Astrocyte (in vitro differentiated cells and primary cell): ENCODE measurements around the gene MEGF10. TPM values are rescaled to one million over a fixed set of nuclear protein-coding genes. Genes with fewer than 3 reads are reported as not detected.

Experiments
- DNase-seq: peaks from one replicate; pipeline ENCODE4 v3.0.0-alpha.2; 2010; ENCODE audit warnings: low read depth
- FAIRE-seq: peaks from 2 replicates; lab custom pipeline; 2011; peaks lifted over from hg19 to GRCh38; lab: Jason Lieb, UNC
- H2AFZ ChIP-seq: 2 replicates; pipeline ENCODE4 v1.6.0; 2012; ENCODE audit warnings: low read depth, low read length, inconsistent platforms
- H3K27ac ChIP-seq: 2 replicates; pipeline ENCODE4 v1.5.1; 2011; ENCODE audit warnings: low read depth, low read length, inconsistent platforms
- H3K27me3 ChIP-seq: 2 replicates; pipeline ENCODE4 v1.6.0; 2011; ENCODE audit warnings: low read length, inconsistent platforms; ENCODE audit not compliant: insufficient read depth
- H3K36me3 ChIP-seq: 2 replicates; pipeline ENCODE4 v1.5.1; 2011; ENCODE audit warnings: low read length, inconsistent platforms; ENCODE audit not compliant: insufficient read depth
- H3K4me1 ChIP-seq: 2 replicates; pipeline ENCODE4 v1.5.1; 2011; ENCODE audit warnings: low read length, inconsistent platforms; ENCODE audit not compliant: insufficient read depth
- H3K4me2 ChIP-seq: 2 replicates; pipeline ENCODE4 v1.6.0; 2012; ENCODE audit warnings: low read length, inconsistent platforms
- H3K4me3 ChIP-seq: 2 replicates; pipeline ENCODE4 v1.5.1; 2011; ENCODE audit warnings: low read depth, mild to moderate bottlenecking, low read length, inconsistent platforms; ENCODE audit not compliant: insufficient read depth
- H3K79me2 ChIP-seq: 2 replicates; pipeline ENCODE4 v1.6.0; 2012; ENCODE audit warnings: mild to moderate bottlenecking, low read length, inconsistent platforms; ENCODE audit not compliant: insufficient read depth
- H3K9ac ChIP-seq: 2 replicates; pipeline ENCODE4 v1.6.0; 2012; ENCODE audit warnings: mild to moderate bottlenecking, low read length, inconsistent platforms
- H3K9me3 ChIP-seq: 2 replicates; pipeline ENCODE4 v1.5.1; 2012; ENCODE audit warnings: low read depth, mild to moderate bottlenecking, low read length, inconsistent platforms; ENCODE audit not compliant: insufficient read depth
- H4K20me1 ChIP-seq: 2 replicates; pipeline ENCODE4 v1.6.0; 2012; ENCODE audit warnings: low read length, inconsistent platforms; ENCODE audit not compliant: insufficient read depth
- H3K27ac Mint-ChIP-seq: one replicate; pipeline ENCODE4 v1.8.0; 2021; ENCODE audit warnings: mild to moderate bottlenecking, mixed read lengths; ENCODE audit not compliant: unreplicated experiment
- H3K27me3 Mint-ChIP-seq: one replicate; pipeline ENCODE4 v1.8.0; 2021; ENCODE audit warnings: low read depth, mixed read lengths; ENCODE audit not compliant: unreplicated experiment
- H3K36me3 Mint-ChIP-seq: one replicate; pipeline ENCODE4 v1.8.0; 2021; ENCODE audit warnings: low read depth, mixed read lengths; ENCODE audit not compliant: unreplicated experiment
- H3K4me1 Mint-ChIP-seq: one replicate; pipeline ENCODE4 v1.8.0; 2021; ENCODE audit warnings: low read depth, mixed read lengths; ENCODE audit not compliant: unreplicated experiment
- H3K4me3 Mint-ChIP-seq: one replicate; pipeline ENCODE4 v1.8.0; 2021; ENCODE audit warnings: mild to moderate bottlenecking, moderate library complexity, mixed read lengths; ENCODE audit not compliant: unreplicated experiment
- H3K9me3 Mint-ChIP-seq: one replicate; pipeline ENCODE4 v1.8.0; 2021; ENCODE audit warnings: mild to moderate bottlenecking, mixed read lengths; ENCODE audit not compliant: unreplicated experiment
- EZH2 ChIP-seq: IDR thresholded peaks from 2 replicates; pipeline ENCODE4 v1.6.1; 2012; ENCODE audit warnings: mild to moderate bottlenecking, low read length, inconsistent platforms; ENCODE audit not compliant: insufficient read depth
- total RNA-seq: library from RNA; stranded (reverse); gene quantifications from 2 replicates; pipeline ENCODE4 v1.2.1, GENCODE V29; 2021
- TF ChIP-seq, protein P1 (sequence below): IDR thresholded peaks from 2 replicates; pipeline ENCODE4 v1.5.1; 2011; ENCODE audit warnings: low read depth, mild to moderate bottlenecking, inconsistent platforms, low read length, moderate library complexity; ENCODE audit not compliant: insufficient read depth

The MEGF10 gene
- total RNA-seq, 1 donor from 2014 or later: 15.8 TPM

DNA sequence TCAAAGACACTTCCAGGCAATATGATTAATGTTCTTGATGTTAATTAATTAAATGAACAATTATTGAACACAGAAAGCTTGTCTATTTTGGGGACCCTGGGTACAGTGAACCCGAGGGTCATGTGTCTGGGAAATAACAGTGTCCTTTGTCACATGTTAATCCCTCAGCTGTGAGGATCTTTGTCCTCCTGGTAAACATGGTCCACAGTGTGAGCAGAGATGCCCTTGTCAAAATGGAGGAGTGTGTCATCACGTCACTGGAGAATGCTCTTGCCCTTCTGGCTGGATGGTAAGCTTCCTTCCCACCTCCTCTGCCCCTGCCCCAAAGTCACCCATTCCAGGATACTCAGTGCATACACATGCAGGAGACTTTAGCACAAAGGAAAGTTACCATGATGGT, 107.9 kb downstream of the MEGF10 start:
- H2AFZ ChIP-seq: no peak overlapping the region
- no peaks in the 10 kb centered on the region for H3K36me3 ChIP-seq
- H3K4me2 ChIP-seq: no peak overlapping the region
- H3K27ac ChIP-seq: no peak overlapping the region
- Mint-ChIP-seq H3K4me1 (peaks cover 20% of the 10 kb centered on the region), H3K9me3 (peaks cover 2% of the 10 kb centered on the region), H3K4me3 (no peak overlapping the region), H3K36me3 (peaks cover 6% of the 10 kb centered on the region), H3K27ac (no peak overlapping the region), H3K27me3 (no peaks in the 10 kb centered on the region)
- no peaks in the 10 kb centered on the region for H3K9me3 ChIP-seq
- peaks cover 10% of the 10 kb centered on the region for H3K4me1 ChIP-seq
- no peak for DNase-seq
- TF ChIP-seq, protein P1, sequence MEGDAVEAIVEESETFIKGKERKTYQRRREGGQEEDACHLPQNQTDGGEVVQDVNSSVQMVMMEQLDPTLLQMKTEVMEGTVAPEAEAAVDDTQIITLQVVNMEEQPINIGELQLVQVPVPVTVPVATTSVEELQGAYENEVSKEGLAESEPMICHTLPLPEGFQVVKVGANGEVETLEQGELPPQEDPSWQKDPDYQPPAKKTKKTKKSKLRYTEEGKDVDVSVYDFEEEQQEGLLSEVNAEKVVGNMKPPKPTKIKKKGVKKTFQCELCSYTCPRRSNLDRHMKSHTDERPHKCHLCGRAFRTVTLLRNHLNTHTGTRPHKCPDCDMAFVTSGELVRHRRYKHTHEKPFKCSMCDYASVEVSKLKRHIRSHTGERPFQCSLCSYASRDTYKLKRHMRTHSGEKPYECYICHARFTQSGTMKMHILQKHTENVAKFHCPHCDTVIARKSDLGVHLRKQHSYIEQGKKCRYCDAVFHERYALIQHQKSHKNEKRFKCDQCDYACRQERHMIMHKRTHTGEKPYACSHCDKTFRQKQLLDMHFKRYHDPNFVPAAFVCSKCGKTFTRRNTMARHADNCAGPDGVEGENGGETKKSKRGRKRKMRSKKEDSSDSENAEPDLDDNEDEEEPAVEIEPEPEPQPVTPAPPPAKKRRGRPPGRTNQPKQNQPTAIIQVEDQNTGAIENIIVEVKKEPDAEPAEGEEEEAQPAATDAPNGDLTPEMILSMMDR: no peak
- no peaks in the 10 kb centered on the region for H4K20me1 ChIP-seq
- no peak overlapping the region for H3K9ac ChIP-seq
- no peak overlapping the region for H3K4me3 ChIP-seq
- FAIRE-seq: no peak
- peaks cover 13% of the 10 kb centered on the region for H3K27me3 ChIP-seq
- no peaks in the 10 kb centered on the region for H3K79me2 ChIP-seq

DNA sequence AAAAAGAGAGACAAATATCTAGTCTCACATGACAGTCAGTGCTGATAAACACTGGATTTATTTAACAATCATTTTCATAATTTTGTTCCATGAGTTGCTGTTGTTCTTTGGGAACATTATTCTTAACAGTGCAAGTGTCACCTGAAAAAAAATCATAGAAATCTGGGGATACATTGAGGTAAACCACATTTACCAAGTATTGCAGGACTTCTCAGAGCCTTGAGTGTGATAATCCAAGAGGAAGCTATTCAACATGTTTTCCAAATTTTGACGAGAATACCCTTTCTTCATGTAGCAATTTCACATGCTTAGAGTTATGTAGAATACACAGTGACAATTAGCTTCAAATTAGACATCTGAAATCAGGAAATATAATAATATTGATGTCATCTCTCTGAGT, 108.5 kb downstream of the MEGF10 start:
- H3K79me2 ChIP-seq: no peaks in the 10 kb centered on the region
- peaks cover 20% of the 10 kb centered on the region for H3K4me1 Mint-ChIP-seq
- no peak for FAIRE-seq
- peaks cover 6% of the 10 kb centered on the region for H3K36me3 Mint-ChIP-seq
- no peak overlapping the region for H3K4me3 Mint-ChIP-seq
- no peak overlapping the region for H3K9ac ChIP-seq
- no peak overlapping the region for H3K27ac ChIP-seq
- no peaks in the 10 kb centered on the region for H3K27me3 Mint-ChIP-seq
- H4K20me1 ChIP-seq: no peaks in the 10 kb centered on the region
- H3K4me2 ChIP-seq: no peak overlapping the region
- H3K9me3 ChIP-seq: no peaks in the 10 kb centered on the region
- peaks cover 11% of the 10 kb centered on the region for H3K27me3 ChIP-seq
- no peaks in the 10 kb centered on the region for H3K36me3 ChIP-seq
- no peak overlapping the region for H3K27ac Mint-ChIP-seq
- H3K4me3 ChIP-seq: no peak overlapping the region
- peaks cover 2% of the 10 kb centered on the region for H3K9me3 Mint-ChIP-seq
- no peak for DNase-seq
- H3K4me1 ChIP-seq: peaks cover 10% of the 10 kb centered on the region
- H2AFZ ChIP-seq: no peak overlapping the region
- TF ChIP-seq EZH2: no peak

DNA sequence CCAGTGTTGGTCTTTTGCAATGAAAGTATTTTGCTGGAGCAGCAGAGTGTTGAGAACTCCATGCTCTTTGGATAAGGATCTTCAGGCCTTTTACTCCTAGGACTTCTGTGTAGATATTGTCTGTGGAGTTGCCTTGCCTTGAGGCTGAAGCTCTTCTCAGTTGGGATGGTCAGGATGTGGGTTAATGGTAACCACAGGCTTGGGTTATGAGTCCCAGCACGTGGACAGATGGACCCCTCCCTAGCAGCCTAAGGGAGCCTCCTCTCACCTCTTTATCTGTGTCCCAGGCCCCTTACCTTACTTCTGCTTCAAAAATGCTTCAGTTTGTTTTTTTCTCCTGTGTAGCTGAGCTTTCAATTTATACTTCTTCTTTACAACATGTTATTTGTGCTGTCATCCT, 109.9 kb downstream of the MEGF10 start:
- Mint-ChIP-seq H3K4me1 (peaks cover 20% of the 10 kb centered on the region), H3K9me3 (peaks cover 2% of the 10 kb centered on the region), H3K27ac (peak overlapping the region; percentile 78), H3K27me3 (no peaks in the 10 kb centered on the region), H3K36me3 (peaks cover 6% of the 10 kb centered on the region), H3K4me3 (no peak overlapping the region)
- FAIRE-seq: no peak
- peak overlapping the region; percentile 4 for H3K4me2 ChIP-seq
- no peak overlapping the region for H3K9ac ChIP-seq
- H4K20me1 ChIP-seq: no peaks in the 10 kb centered on the region
- no peak for DNase-seq
- H3K27ac ChIP-seq: no peak overlapping the region
- TF ChIP-seq EZH2: no peak
- TF ChIP-seq, protein P1: no peak
- no peaks in the 10 kb centered on the region for H3K9me3 ChIP-seq
- peaks cover 10% of the 10 kb centered on the region for H3K4me1 ChIP-seq
- no peak overlapping the region for H3K4me3 ChIP-seq
- H3K27me3 ChIP-seq: peaks cover 11% of the 10 kb centered on the region
- H2AFZ ChIP-seq: no peak overlapping the region
- H3K79me2 ChIP-seq: no peaks in the 10 kb centered on the region
- no peaks in the 10 kb centered on the region for H3K36me3 ChIP-seq
